GM19395 (cell line): ENCODE measurements around the gene SCO1.
"Not testable (repeated sequence)": the region's sequence is repeated elsewhere in the genome, so short reads cannot be mapped to it uniquely, and the experiment has no call there.

Source experiments
- ATAC-seq: cut with Tn5 transposase; IDR thresholded peaks from one replicate; pipeline ENCODE4 v1.9.1; 2021; ENCODE audit warnings: mild to moderate bottlenecking, moderate library complexity; ENCODE audit not compliant: unreplicated experiment

Gene SCO1

GRCh38 chr17:10697092-10698081, at the start of gene SCO1, which contains the start of gene ADPRM:
SCO1 (minus strand) TSS chr17:10697533; CDS start chr17:10697507, 26 bp downstream.
ADPRM (plus strand) TSS chr17:10697594; CDS start chr17:10704927, 7,333 bp downstream.
- ATAC-seq: peak; percentile 94

- ATAC-seq: no peak
Measured at GRCh38 chr17:10745231-10745630, 47.9 kb upstream of the SCO1 start.

DNA sequence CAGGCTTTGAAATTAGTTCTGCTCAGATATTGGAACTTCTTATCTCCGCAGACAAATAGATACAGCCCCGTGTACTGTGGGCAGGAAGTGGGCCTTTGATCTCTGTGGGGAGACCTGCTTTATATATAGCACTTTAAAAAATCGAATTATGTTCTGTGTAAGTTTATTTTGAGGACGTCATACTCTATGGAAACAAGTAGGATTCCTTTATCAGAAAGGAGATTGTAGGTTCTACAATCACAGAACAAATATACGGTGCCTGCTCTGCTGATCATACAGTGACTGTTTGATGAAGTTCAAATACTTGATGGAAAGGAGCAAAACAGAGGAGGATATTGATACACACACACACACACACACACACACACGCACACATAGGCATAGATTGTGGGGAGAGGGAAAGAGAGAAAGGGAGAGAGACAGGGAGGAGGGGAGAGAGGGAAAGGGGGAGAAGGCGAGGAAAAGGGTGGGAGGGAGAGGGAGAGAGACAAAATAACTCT, 47.2 kb upstream of the SCO1 start:
- no peak for ATAC-seq

DNA sequence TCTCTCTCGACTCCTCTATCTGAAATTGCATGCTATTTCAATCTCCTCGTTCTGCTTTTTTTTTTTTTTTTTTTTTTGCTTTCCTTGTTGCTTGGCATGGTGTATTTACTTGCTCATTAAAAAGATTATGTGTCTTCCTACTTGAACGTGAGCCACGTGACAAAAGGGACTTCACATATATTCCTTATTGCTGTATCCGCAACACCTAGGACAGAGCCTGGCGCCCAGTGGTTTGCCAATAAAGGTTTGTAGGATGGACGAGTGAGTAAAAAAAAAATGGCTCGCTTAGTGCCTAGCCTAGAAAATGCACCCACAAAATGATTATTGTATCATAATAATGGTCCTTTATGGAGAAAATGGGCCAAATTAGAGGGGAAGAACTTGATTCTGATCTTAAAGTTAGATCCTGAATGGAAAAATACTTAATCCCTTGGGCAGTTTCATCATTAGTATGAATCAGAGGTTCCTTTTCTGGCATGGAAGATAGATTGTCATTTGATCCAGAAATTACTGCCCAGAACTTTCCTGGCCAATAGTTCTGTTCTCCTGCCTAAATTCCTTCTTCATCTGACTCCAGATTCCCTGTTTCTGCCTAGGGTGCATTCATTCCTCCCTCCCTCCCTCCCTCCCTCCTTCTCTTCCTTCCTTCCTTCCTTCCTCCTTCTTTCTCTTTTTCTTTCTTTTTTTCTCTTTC, 46.1 kb upstream of the SCO1 start:
- ATAC-seq: no peak

DNA sequence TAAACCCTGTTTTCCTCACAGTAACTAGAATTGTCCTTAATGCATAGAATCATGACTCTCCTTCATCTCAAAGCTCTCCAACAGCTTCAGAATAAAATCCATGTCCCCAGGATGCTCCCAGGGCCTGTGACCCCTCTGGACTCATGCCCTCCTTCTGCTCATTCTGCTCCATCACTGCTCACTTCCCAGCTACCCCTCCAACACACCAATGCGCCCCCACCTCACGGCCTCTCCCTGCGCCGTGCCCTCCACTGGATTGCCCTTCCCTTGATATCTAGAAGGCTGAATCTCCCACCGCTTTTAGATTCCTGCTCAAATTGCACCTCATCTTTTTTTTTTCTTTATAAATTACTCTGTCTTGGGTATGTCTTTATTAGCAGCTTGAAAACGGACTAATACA, 45.1 kb upstream of the SCO1 start:
- ATAC-seq: no peak

DNA sequence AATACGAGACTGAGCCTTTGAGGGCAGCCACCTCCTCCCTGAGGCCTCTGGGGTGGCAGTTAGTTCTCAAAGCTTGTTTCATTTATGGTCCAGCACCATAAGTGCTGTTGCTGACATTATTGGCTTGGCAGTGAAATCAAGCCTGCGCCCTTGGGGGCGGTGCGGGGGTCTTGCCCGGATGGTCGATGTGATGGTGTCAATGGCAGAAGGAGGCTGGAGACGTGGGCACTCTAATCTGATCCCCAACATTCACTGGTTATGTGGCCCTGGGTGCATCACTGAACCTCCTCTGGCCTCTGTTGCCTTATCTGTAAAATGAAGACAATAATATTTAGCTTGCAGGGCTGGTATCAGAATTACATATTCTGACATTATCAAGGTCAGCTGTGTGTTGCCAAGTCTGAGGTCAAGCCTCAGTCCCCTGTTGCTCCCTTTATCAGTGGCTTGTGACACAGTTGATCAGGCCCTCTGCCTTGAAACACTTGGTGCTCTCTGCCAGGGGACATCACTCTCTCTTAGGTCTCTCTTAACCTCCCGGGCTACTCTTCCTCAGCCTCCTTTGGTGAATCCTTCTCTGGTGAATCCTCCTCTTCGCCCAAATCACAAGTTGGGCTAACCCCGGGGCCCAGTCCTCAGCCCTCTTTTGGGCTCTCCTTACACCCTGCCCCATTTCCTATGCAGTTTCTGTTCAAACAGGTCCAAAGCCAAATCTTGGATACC, 44.2 kb upstream of the SCO1 start:
- ATAC-seq: no peak

- ATAC-seq: no peak
Measured at GRCh38 chr17:10739386-10739785, 42.1 kb upstream of the SCO1 start.

GRCh38 chr17:10738521-10739258, 41.4 kb upstream of the SCO1 start:
- no peak for ATAC-seq

DNA sequence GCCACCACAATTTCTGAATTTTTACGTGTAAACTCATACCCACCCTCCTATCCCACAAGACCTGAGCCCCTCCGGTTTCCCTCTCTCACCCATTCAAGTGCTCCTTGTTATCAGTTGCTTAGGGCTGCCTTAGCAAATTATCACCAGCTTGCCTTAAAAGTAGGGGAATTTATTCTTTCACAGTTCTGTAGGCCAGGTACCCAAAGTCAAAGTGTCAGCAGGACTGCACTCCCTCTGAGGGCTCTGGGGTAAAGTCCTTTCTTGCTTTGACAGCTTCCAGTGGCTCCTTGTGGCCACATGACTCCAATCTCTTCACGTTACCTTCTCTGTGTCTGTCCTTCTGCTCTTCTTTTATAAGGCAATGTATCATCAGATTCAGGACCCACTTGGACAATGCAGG, 40.4 kb upstream of the SCO1 start:
- ATAC-seq: no peak

- ATAC-seq: peak; percentile 56
Measured at GRCh38 chr17:10737168-10737622, 39.9 kb upstream of the SCO1 start.

DNA sequence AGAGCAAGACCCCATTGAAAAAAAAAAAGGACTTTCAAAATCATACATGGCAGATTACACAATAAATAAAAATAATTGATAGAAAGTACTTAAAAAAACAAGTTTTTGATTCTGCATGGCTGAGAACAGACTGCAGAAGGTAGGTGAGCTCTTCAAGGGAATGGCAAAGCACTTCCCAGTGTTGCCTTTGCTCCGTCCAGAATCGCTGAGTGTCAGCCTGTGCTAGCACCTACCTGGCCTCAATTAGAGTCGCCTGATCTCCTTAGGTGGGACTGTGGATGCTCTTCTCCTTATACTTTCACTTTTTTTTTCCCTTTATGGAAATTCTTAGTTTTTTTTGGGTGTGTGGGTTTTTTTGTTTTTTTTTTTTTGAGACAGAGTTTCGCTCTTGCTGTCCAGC, 38.5 kb upstream of the SCO1 start:
- no peak for ATAC-seq

DNA sequence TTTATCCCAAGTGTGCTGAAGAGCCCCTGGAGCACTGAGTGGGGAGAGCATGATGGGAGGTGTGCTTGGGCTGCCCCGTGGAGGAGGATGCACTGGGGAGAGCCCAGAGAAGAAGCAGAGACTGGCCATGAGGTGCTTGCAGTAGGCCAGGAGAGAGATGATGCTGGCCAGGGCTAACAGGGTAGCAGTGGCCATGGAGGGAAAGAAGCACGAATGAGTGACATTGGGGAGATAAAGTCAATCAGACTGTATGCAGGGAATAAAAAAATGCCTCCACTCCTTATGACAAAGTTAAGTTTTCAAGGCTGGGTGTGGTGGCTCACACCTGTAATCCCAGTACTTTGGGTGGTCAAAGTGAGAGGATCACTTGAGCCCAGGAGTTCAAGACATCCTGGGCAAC, 37.9 kb upstream of the SCO1 start:
- ATAC-seq: no peak

DNA sequence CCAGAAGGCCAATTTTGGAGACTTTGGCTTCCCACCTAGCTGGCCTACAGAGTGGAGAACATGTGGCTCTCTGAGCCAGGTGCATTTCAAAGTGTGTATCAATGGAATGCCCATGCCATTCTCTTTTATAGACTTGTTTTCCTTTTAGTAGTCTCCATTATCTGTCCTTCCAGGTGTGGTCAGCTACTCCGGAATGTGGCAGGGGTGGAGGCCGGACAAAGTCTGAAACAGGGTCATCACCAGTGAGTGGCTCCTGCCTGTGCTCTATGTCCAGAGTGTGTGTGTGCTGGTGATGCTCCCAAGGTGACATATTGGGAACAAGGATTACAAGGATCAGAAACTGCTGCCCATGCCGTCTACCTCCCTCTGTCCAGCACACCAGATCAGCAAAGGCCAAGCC, 36.3 kb upstream of the SCO1 start:
- no peak for ATAC-seq

GRCh38 chr17:10732121-10732520, 34.8 kb upstream of the SCO1 start:
- not testable (repeated sequence) for ATAC-seq

DNA sequence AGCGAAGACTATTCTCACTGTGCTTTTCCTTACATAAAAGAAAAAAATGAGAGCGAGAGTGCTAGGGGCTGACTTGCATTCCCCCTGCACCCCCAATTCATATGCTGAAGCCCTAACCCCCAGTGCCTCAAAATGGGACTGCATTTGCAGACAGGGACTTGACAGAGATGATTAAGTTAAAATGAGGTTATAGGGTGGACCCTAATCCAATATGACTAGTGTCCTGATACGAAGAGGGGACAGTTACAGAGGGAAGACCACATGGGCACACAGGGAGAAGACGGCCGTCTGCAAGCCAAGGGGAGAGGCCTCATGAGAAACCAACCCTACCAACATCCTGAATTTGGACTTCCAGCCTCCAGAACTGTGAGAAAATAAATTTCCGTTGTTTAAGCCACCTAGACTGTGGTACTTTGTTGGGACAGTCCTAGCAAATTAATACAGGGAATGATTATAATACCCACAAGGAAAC, 34.1 kb upstream of the SCO1 start:
- ATAC-seq: no peak

DNA sequence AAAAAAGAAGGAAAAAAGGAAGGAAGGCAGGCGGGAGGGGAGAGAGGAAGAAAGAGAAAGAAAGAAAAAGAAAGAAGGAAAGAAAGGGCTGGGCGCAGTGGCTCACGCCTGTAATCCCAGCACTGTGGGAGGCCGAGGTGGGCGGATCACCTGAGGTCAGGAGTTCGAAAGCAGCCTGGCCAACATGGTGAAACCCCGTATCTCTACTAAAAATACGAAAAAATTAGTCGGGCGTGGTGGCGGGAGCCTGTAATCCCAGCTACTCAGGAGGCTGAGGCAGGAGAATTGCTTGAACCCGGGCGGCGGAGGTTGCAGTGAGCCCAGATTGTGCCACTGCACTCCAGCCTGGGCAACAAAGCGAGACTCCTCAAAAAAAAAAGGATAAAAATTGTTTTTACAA, 32.9 kb upstream of the SCO1 start:
- ATAC-seq: not testable (repeated sequence)

- peak; percentile 63 for ATAC-seq
Measured at GRCh38 chr17:10729334-10730193, 32.2 kb upstream of the SCO1 start, which contains the start of gene TMEM220. TMEM220 (minus strand) TSS chr17:10730023; CDS start chr17:10729851, 172 bp downstream.

DNA sequence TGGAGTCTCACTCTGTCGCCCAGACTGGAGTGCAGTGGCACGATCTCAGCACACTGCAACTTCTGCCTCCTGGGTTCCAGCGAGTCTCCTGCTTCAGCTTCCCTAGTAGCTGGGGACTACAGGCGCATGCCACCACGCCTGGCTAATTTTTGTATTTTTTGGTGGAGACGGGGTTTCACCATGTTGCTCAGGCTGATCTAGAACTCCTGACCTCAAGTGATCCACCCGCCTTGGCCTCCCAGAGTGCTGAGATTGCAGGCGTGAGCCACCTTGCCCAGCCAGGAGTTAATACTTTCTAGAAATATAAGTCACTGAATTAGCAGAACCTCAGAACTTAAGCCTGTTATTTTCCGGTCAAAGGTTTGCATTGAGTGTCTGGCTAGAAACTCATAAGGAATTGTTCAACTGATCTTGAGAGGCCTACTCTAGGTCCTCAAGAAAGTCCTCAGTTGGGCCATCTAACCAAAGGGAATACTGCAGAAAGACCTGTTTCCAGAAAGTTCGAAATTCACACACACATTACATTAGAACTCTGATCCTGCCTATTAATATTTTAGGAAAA, 31.1 kb upstream of the SCO1 start:
- no peak for ATAC-seq

DNA sequence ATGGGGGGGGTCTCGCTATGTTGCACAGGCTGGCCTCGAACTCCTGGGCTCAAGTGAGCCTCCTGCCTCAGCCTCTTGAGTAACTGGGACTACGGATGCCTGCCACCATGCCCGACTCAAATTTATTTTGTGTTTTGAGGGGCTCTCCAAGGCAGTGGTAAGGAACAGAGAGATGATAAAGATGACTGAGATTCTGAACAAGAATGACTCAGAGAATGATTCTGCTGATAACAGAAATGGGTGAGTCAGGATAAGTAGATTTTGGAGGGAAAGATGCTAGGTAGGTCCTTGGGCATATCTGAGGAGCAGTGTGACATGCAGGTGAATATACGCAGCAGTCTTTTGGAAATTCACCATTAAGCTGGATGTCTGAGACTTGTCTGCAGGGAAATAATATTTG, 29.9 kb upstream of the SCO1 start:
- ATAC-seq: no peak
